SH-SY5Y (cell line): Measurements from ENCODE around the gene KRT73.

Source experiments
- GATA2 ChIP-seq: IDR thresholded peaks from 2 replicates; pipeline ENCODE4 v1.6.1; 2011; ENCODE audit warnings: mild to moderate bottlenecking, low read depth, low read length
- GATA3 ChIP-seq: IDR thresholded peaks from 2 replicates; pipeline ENCODE4 v1.6.1; 2011; ENCODE audit warnings: low read depth, mild to moderate bottlenecking, low read length, moderate library complexity

DNA sequence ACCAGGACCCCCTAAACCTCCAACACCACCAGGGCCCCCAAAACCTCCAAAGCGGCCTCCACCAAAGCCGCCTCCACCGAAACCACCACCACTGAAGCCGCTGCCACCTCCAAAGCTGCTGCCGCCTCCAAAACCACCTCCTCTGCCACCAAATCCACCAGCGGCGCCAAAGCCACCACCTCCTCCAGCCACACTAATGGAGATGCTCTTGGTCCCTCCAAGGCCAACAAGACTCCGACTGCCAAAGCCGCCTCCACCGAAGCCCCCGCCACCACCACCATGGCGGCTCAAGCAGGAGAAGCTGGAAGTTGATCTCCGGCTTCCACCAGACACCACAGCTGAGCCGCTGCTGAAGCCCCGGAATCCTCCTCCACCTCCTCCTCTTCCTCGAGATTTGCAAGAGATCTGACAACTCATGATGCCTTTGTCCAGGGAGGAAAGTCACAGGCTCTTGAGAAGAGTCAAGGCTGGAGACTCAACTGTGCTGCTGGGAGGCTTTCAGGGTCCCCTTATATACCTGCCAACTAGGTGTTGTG is 33.4 kb upstream of the KRT73 start, which contains the start of gene KRT2:
- no peak for TF ChIP-seq GATA2
- no peak for TF ChIP-seq GATA3
